Fibroblast of lung (primary cell): ENCODE measurements around the gene TRERF1. TPM values are rescaled to one million over a fixed set of nuclear protein-coding genes. Genes with fewer than 3 reads are reported as not detected.
A peak's percentile ranks its signal among the peaks of the same experiment; 100 is the strongest.

Source experiments
- DNase-seq, 2 donors: peaks; one replicate each; pipeline versions ENCODE4 v3.0.0 to v3.0.0-alpha.2; 2010; ENCODE audit warnings: low read depth in 2 of 2
- H2AFZ ChIP-seq: 2 replicates; pipeline ENCODE4 v1.5.1; 2012; ENCODE audit warnings: low read length, control low read depth, inconsistent platforms
- H3K27ac ChIP-seq: 2 replicates; pipeline ENCODE4 v1.5.1; 2011; ENCODE audit warnings: low read length, control low read depth; ENCODE audit not compliant: insufficient read depth
- H3K27me3 ChIP-seq: 2 replicates; pipeline ENCODE4 v1.5.1; 2011; ENCODE audit warnings: mild to moderate bottlenecking, low read length; ENCODE audit not compliant: control insufficient read depth, insufficient read depth
- H3K36me3 ChIP-seq: 2 replicates; pipeline ENCODE4 v1.5.1; 2011; ENCODE audit warnings: low read length; ENCODE audit not compliant: control insufficient read depth, insufficient read depth
- H3K4me1 ChIP-seq: 2 replicates; pipeline ENCODE4 v1.5.1; 2011; ENCODE audit warnings: low read length; ENCODE audit not compliant: control insufficient read depth, insufficient read depth; ENCODE audit errors: extremely low read depth
- H3K4me2 ChIP-seq: 2 replicates; pipeline ENCODE4 v1.5.1; 2011; ENCODE audit warnings: low read length, control low read depth; ENCODE audit not compliant: insufficient read depth; ENCODE audit errors: extremely low read depth
- H3K4me3 ChIP-seq, 4 experiments: fragments of 200-600 bp in 1 of 4; sonication (generic) in 1 of 4; replicated peaks in 1 of 4; 2 replicates each; pipeline ENCODE4 v1.5.1; 2011 to 2016; ENCODE audit warnings: low read length in 4 of 4, low read depth in 3 of 4, mild to moderate bottlenecking in 3 of 4, control low read depth in 2 of 4, inconsistent platforms in 1 of 4, mixed read lengths in 1 of 4; ENCODE audit not compliant: insufficient read depth in 1 of 4; ENCODE audit errors: control extremely low read depth in 1 of 4
- H3K79me2 ChIP-seq: 2 replicates; pipeline ENCODE4 v1.5.1; 2012; ENCODE audit warnings: mild to moderate bottlenecking, low read length, inconsistent platforms; ENCODE audit not compliant: control insufficient read depth, insufficient read depth
- H3K9ac ChIP-seq: 2 replicates; pipeline ENCODE4 v1.5.1; 2011; ENCODE audit warnings: mild to moderate bottlenecking, low read length, control low read depth; ENCODE audit not compliant: insufficient read depth
- H3K9me3 ChIP-seq: 2 replicates; pipeline ENCODE4 v1.5.1; 2012; ENCODE audit warnings: low read depth, low read length; ENCODE audit not compliant: control insufficient read depth, insufficient read depth
- H4K20me1 ChIP-seq: 2 replicates; pipeline ENCODE4 v1.5.1; 2011; ENCODE audit warnings: low read length; ENCODE audit not compliant: control insufficient read depth, insufficient read depth; ENCODE audit errors: extremely low read depth
- CTCF ChIP-seq, 2 donors: IDR thresholded peaks in 1 of 2; conservative IDR thresholded peaks in 1 of 2; 1 replicate in 1 of 2; 2 replicates in 1 of 2; pipeline ENCODE4 v1.5.1; 2011 to 2012; ENCODE audit warnings: low read length in 2 of 2, control low read depth in 1 of 2, inconsistent platforms in 1 of 2, low read depth in 1 of 2, mild to moderate bottlenecking in 1 of 2
- EZH2 ChIP-seq: IDR thresholded peaks from 2 replicates; pipeline ENCODE4 v1.5.1; 2012; ENCODE audit warnings: low read length, control low read depth, mild to moderate bottlenecking; ENCODE audit errors: missing control alignments
- polyA plus RNA-seq, 2 donors: library from polyadenylated mRNA; depleted of rRNA in 1 of 2; stranded (reverse) in 1 of 2; unstranded in 1 of 2; fragments of >200 nt; gene quantifications; 2 replicates each; pipeline ENCODE4 v1.2.1, GENCODE V29; 2011 to 2012; ENCODE audit warnings: missing spikeins in 1 of 2
- total RNA-seq: library from RNA; depleted of rRNA; stranded (reverse); fragments of >200 nt; gene quantifications from 2 replicates; pipeline ENCODE4 v1.2.1, GENCODE V29; 2014

Gene TRERF1
- total and polyA plus RNA-seq, 2 donors (not counting 1 experiment from before 2014, with no cell fraction given) = 6.3 to 8.3 TPM

- Histone ChIP-seq H3K4me2 (no peak overlapping the region), H3K4me3 (no peak overlapping the region)
- DNase-seq = peak; percentile 45 to 83
Observed at GRCh38 chr6:42294759-42295158, 157.0 kb downstream of the TRERF1 start.

GRCh38 chr6:42293386-42293977, 158.2 kb downstream of the TRERF1 start:
- Histone ChIP-seq H3K9me3 (no peaks in the 10 kb centered on the region), H3K4me2 (no peak overlapping the region), H3K36me3 (no peaks in the 10 kb centered on the region), H3K4me1 (peaks cover 11% of the 10 kb centered on the region), H3K79me2 (peaks cover 4% of the 10 kb centered on the region), H3K27me3 (no peaks in the 10 kb centered on the region), H3K4me3 (no peak overlapping the region), H3K9ac (no peak overlapping the region), H4K20me1 (no peaks in the 10 kb centered on the region), H2AFZ (no peak overlapping the region), H3K27ac (no peak overlapping the region)
- DNase-seq = no peak
- TF ChIP-seq CTCF (conservative IDR thresholded peaks at IDR 0.05 in 1 of 2, IDR thresholded peaks at IDR 0.05 in 1 of 2; ENCODE audit: low read depth in 1 of 2, low read length in 2 of 2) (no peak), EZH2 (no peak)

More at GRCh38 chr6:42294759-42295158, 157.0 kb downstream of the TRERF1 start:
- Histone ChIP-seq H3K79me2 (peaks cover 4% of the 10 kb centered on the region), H3K27me3 (no peaks in the 10 kb centered on the region), H3K4me1 (peaks cover 11% of the 10 kb centered on the region), H3K9me3 (no peaks in the 10 kb centered on the region), H3K36me3 (no peaks in the 10 kb centered on the region), H3K27ac (no peak overlapping the region), H2AFZ (no peak overlapping the region), H3K9ac (no peak overlapping the region), H4K20me1 (no peaks in the 10 kb centered on the region)
- no peak for TF ChIP-seq CTCF (conservative IDR thresholded peaks at IDR 0.05 in 1 of 2, IDR thresholded peaks at IDR 0.05 in 1 of 2; ENCODE audit: low read depth in 1 of 2, low read length in 2 of 2)
- no peak for TF ChIP-seq EZH2

- H3K27ac ChIP-seq = peak overlapping the region; percentile 28
- no peak overlapping the region for H3K9ac ChIP-seq
- TF ChIP-seq CTCF (conservative IDR thresholded peaks at IDR 0.05 in 1 of 2, IDR thresholded peaks at IDR 0.05 in 1 of 2; ENCODE audit: low read depth in 1 of 2, low read length in 2 of 2) (no peak), EZH2 (no peak)
- H3K4me1 ChIP-seq = peaks cover 11% of the 10 kb centered on the region
- H4K20me1 ChIP-seq = no peaks in the 10 kb centered on the region
- no peaks in the 10 kb centered on the region for H3K27me3 ChIP-seq
- peak; percentile 62 to 66 for DNase-seq
- peaks cover 4% of the 10 kb centered on the region for H3K79me2 ChIP-seq
- no peak overlapping the region for H2AFZ ChIP-seq
- no peaks in the 10 kb centered on the region for H3K9me3 ChIP-seq
- no peak overlapping the region for H3K4me2 ChIP-seq
- no peaks in the 10 kb centered on the region for H3K36me3 ChIP-seq
- no peak overlapping the region for H3K4me3 ChIP-seq
Observed at GRCh38 chr6:42292004-42292740, 159.6 kb downstream of the TRERF1 start.
